IgD-negative memory B cell (primary cell): Measurements from ENCODE around the gene UBE2E1. TPM values are rescaled to one million over a fixed set of nuclear protein-coding genes. Genes with fewer than 3 reads are reported as not detected.
"Not testable (repeated sequence)": the region's sequence is repeated elsewhere in the genome, so short reads cannot be mapped to it uniquely, and the experiment has no call there.

ENCODE experiments used
- H3K27ac Mint-ChIP-seq, 3 donors: one replicate each; pipeline ENCODE4 v1.8.0; 2020 to 2022; ENCODE audit warnings: mild to moderate bottlenecking in 3 of 3, mixed read lengths in 3 of 3, moderate library complexity in 1 of 3
- H3K27me3 Mint-ChIP-seq: one replicate; pipeline ENCODE4 v1.8.0; 2021; ENCODE audit warnings: mixed read lengths
- H3K36me3 Mint-ChIP-seq: one replicate; pipeline ENCODE4 v1.8.0; 2020; ENCODE audit warnings: mild to moderate bottlenecking, mixed read lengths
- H3K4me1 Mint-ChIP-seq, 3 donors: one replicate each; pipeline ENCODE4 v1.8.0; 2020 to 2022; ENCODE audit warnings: mixed read lengths in 3 of 3, mild to moderate bottlenecking in 1 of 3
- H3K4me3 Mint-ChIP-seq, 4 donors: one replicate each; pipeline ENCODE4 v1.8.0; 2020 to 2022; ENCODE audit warnings: mild to moderate bottlenecking in 4 of 4, mixed read lengths in 4 of 4, moderate library complexity in 3 of 4
- H3K9me3 Mint-ChIP-seq, 3 donors: one replicate each; pipeline ENCODE4 v1.8.0; 2020 to 2021; ENCODE audit warnings: mixed read lengths in 3 of 3, mild to moderate bottlenecking in 1 of 3
- polyA plus RNA-seq: library from polyadenylated mRNA; unstranded; fragments of 300-500 nt; fragmentation: Illumina TruSeq; gene quantifications from one replicate; pipeline ENCODE4 v1.2.3, GENCODE V29; 2021

The UBE2E1 gene
- polyA plus RNA-seq, 1 donor from 2014 or later: 17.0 TPM

DNA sequence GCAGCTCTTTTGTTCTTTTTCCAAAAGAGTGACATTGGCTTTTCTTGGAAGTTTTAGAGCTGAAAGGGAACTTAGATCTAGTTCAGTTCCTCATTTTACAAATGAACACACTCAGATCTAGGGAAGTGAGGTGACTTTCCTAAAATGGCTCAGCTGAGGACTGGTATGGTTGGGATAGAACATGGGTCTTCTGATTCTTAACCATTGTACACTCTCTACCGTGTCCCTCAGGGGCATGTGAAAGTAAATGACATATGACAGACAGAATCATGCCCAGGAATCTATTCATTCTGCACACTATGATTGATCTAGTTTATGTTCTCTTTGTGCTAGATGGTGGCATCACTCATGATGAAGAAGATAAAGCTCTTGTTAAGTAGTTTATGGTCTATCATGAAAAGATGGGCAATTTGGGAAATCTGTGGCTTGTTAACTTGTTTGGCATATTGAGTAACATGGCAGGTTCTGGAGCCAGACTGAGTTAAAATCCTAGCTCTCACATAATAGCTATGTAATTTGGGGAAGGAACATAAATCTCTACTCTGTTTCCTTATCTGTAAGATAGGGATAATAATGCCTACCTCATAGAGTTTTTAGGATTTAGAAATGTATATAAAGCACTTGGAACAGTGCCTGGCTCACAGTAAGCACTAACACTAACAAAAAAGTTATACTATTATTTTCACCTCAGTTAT is 30.9 kb downstream of the UBE2E1 start:
- Mint-ChIP-seq H3K36me3 (peaks cover 2% of the 10 kb centered on the region), H3K9me3 (no peaks in the 10 kb centered on the region), H3K27ac (peak overlapping the region in 1 of 3 donors; percentile 23), H3K27me3 (no peaks in the 10 kb centered on the region), H3K4me1 (peaks cover 45 to 50% (median 47%) of the 10 kb centered on the region in 3 donors), H3K4me3 (no peak overlapping the region)

DNA sequence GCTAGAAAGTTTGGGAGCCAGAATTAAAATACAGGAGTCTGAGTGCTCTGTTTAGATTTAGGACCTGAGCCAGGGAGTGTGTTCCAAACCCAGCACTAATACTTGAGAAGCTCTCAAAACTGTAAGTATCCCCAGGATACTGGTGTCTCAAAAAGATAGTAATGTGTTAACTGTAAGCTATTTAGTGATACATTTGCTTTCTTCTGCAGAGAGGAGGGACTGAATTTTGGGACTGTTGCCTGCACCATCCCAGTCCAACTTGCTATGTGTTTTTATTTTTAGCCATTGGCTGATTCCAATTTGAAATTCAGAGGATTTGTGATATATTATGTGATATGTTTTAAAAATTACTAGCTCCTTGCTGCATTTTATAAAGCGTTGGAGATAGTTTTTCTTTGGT is 31.5 kb downstream of the UBE2E1 start:
- H3K27me3 Mint-ChIP-seq: no peaks in the 10 kb centered on the region
- H3K27ac Mint-ChIP-seq: peak overlapping the region in 2 of 3 donors; percentile 16 to 23
- H3K4me1 Mint-ChIP-seq: peaks cover 44 to 48% (median 45%) of the 10 kb centered on the region in 3 donors
- no peak overlapping the region for H3K4me3 Mint-ChIP-seq
- no peaks in the 10 kb centered on the region for H3K36me3 Mint-ChIP-seq
- no peaks in the 10 kb centered on the region for H3K9me3 Mint-ChIP-seq

DNA sequence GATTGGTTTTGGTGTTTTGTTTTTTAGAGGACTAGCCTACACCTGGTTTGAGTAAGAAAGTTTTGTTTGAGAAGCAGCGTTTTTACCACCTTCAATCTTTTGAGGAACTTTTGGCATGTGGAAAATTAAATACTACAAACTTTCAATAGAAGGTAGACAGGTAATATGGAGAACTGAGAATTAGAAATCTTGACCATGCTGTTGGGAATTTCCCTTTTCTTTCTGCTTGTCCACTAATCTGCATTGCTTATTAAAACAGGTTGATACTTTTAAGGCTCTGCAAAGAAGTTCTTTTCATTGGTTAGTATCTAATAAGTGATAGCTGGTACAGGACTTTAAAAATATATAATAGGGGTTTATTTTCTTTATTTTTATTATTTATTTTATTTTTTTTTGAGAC is 31.9 kb downstream of the UBE2E1 start:
- H3K36me3 Mint-ChIP-seq: no peaks in the 10 kb centered on the region
- H3K9me3 Mint-ChIP-seq: no peaks in the 10 kb centered on the region
- no peaks in the 10 kb centered on the region for H3K27me3 Mint-ChIP-seq
- peaks cover 44 to 47% (median 45%) of the 10 kb centered on the region in 3 donors for H3K4me1 Mint-ChIP-seq
- H3K27ac Mint-ChIP-seq: peak overlapping the region in 1 of 3 donors; percentile 16
- H3K4me3 Mint-ChIP-seq: no peak overlapping the region

DNA sequence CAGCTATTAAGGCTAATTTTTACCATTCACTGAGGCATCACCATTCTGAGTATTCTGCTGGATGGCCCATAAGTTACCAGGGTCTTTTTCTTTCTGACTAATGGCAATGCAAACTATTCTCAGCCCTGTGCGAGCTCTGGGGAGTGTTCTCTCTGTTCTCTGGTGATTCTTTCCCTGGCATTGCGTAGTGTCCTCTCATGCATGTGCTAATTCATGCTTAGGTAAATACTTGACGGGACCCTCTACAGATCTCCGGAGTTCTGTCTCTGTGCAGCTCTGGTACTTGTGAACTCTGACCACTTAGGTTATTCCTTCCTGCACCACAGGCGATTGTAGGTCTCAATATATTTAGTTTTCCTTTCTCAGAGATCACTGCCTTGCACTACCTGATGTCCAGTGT is 34.8 kb downstream of the UBE2E1 start:
- Mint-ChIP-seq H3K27ac (peak overlapping the region in 1 of 3 donors; percentile 71), H3K27me3 (no peaks in the 10 kb centered on the region), H3K9me3 (no peaks in the 10 kb centered on the region), H3K36me3 (no peaks in the 10 kb centered on the region), H3K4me1 (peaks cover 46 to 52% (median 51%) of the 10 kb centered on the region in 3 donors), H3K4me3 (no peak overlapping the region)

DNA sequence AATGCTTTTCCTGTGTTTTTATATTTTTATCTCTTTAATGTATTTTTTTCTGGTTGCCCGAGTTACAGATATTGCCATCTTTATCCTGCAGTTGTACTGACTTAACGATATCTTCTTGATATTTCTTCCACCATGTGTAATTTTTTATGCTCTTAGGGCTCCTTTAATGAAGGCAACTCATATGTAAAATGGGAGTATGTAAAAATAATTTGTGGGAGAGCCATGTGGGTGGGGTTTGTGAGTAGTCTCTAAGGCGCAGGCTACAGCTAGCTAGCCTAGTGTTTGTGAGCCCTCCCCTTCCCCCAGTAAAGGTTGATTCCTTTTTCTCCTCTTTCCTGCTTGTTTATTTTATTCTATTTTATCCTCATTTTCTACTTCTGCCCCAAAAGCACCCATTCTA is 38.1 kb downstream of the UBE2E1 start:
- peaks cover 28 to 36% (median 35%) of the 10 kb centered on the region in 3 donors for H3K4me1 Mint-ChIP-seq
- H3K9me3 Mint-ChIP-seq: no peaks in the 10 kb centered on the region
- H3K27me3 Mint-ChIP-seq: no peaks in the 10 kb centered on the region
- no peaks in the 10 kb centered on the region for H3K36me3 Mint-ChIP-seq
- H3K27ac Mint-ChIP-seq: peak overlapping the region in 1 of 3 donors; percentile 1
- no peak overlapping the region for H3K4me3 Mint-ChIP-seq

DNA sequence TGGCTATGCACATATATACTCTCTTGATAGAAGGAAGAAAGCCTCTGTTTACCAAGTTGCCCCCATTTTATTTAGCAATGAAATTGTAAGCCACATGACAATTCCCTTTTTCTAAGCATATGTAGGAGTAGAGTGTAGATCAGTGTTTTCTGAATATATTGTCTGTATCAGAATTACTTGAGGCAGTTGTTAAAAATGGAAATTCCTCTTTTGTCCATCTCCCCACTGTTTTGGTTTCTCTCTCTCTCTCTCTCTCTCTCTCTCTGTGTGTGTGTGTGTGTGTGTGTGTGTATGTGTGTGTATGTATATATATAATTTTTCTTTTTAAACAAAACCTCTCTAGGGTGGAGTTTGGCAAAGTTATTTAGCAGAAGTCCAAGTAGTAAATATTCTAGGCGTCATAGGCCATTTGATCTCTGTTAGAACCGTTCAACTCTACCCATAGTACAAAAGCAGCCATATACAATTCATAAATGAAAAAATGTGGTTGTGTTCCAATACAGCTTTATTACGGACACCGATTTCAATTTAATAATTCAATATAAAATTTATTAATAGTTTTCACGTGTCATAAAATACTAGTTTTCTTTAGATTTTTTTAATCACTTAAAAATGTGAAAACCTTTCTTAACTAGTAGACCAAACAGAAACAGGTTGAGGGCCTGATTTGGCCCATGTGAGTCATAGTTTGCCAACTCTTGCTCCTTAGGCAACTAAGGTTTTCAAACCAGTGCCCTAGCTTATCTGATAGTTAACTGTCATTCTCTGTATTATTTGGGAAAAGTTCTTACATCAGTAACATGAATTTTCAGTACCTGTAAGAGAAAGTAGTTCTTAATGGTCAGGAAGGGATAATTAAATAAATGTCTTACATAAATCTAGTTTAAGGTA is 39.8 kb downstream of the UBE2E1 start:
- Mint-ChIP-seq H3K27ac (no peak overlapping the region), H3K4me1 (peaks cover 25 to 28% (median 27%) of the 10 kb centered on the region in 3 donors), H3K27me3 (no peaks in the 10 kb centered on the region), H3K36me3 (no peaks in the 10 kb centered on the region), H3K9me3 (no peaks in the 10 kb centered on the region), H3K4me3 (no peak overlapping the region)

DNA sequence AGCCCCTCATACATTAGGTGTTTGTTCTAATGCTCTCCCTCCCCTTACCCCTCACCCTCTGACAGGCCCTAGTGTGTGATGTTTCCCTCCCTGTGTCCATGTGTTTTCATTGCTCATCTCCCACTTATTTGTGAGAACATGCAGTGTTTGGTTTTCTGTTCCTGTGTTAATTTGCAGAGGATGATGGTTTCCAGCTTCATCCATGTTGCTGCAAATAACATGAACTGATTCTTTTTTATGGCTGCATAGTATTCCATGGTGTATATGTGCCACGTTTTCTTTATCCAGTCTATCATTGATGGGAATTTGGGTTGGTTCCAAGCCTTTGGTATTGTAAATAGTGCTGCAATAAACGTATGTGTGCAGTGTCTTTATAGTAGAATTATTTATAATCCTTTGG is 43.7 kb downstream of the UBE2E1 start:
- H3K4me3 Mint-ChIP-seq, H3K9me3 Mint-ChIP-seq, H3K27ac Mint-ChIP-seq, H3K27me3 Mint-ChIP-seq, H3K36me3 Mint-ChIP-seq: not testable (repeated sequence)
- H3K4me1 Mint-ChIP-seq: peaks cover 11 to 17% (median 15%) of the 10 kb centered on the region in 3 donors

DNA sequence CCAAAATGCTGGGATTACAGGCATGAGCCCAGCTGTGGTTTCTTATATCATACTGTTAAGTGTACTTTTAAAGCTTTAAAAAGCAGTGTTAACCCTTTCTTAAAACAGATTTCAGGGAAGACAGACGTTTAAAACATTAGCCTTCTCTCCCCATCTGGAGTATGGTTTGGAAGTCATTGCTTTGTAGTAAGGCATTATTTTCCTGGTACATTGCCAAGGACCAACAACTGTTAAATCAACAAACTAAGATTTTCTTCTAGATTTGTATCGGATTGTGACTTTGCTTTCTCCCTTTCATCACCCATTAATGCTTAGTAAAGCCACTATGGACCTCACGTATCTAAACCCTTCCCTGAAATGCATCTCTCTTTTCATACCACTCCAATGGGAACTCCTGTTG is 50.5 kb downstream of the UBE2E1 start:
- Mint-ChIP-seq H3K27me3 (no peaks in the 10 kb centered on the region), H3K9me3 (peaks cover 0 to 4% (median 2%) of the 10 kb centered on the region in 3 donors), H3K4me1 (peaks cover 23 to 33% (median 30%) of the 10 kb centered on the region in 3 donors), H3K4me3 (no peak overlapping the region), H3K36me3 (peaks cover 3% of the 10 kb centered on the region), H3K27ac (no peak overlapping the region)

DNA sequence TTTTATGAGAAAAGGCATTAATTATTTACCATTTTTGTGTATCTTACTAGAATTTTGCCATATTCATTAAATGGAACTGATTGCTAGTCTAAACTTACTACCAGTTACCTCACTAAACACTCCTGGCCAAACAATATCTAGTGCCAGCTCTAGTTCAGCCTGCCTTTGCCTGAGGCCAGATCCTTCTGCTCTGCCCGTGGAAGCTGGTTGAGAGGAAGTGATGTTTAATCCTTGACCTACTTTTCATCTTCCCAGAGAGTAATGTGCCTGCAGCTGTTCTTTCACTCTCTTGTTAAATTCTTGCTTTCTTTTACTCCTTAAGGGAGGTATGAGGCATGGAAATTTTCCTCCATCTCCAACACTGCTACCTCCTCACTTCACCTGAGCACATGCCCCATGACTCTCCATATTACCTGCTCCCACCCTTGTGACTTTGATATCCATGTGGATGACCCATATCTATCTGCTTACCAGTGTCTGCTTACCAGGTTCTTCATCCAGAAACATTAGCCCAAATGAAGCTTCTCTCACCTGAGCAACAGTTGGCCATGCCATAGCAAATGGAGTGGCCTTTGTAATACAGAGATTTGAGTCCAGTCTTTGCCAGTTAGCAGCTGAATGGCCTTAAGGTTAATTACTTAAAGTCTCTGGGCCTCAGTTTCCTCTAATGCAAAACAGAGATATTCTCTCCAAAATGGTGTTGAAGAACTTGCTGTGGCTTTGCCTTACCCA is 53.4 kb downstream of the UBE2E1 start:
- Mint-ChIP-seq H3K4me1 (peaks cover 26 to 40% (median 36%) of the 10 kb centered on the region in 3 donors), H3K27ac (peak overlapping the region in 2 of 3 donors; percentile 48 to 63)

DNA sequence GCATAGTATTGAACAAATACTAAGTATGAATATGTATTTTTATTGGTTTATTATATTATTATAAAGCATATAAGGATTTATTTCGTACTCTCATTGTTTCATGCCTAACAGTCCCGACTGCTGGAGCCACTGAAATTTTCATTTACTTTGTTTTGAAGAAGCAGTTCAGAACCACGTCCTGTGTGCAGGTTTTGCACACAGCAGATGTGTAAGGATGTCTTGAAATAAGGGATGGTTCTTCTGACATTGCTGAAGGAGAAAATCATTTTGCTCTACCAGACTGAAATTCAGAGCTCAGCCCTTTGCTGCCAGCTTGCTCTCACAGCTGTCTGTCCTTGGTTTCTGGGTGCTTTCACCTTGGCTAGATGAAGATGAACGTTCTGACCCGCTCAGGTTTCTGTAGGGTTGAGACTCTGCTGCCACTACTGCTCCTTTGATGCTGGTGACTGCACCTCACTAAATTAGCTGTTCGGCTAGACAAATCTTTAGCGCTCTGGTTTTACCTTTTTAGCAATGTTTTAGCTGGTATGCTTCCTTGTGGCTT is 54.2 kb downstream of the UBE2E1 start:
- Mint-ChIP-seq H3K4me1 (peaks cover 23 to 43% (median 41%) of the 10 kb centered on the region in 3 donors), H3K4me3 (peak overlapping the region in 1 of 4 donors; percentile 28), H3K9me3 (no peaks in the 10 kb centered on the region), H3K27me3 (no peaks in the 10 kb centered on the region), H3K27ac (no peak overlapping the region), H3K36me3 (peaks cover 4% of the 10 kb centered on the region)

More for the DNA sequence above, 53.4 kb downstream of the UBE2E1 start:
- peak overlapping the region in 1 of 4 donors; percentile 24 for H3K4me3 Mint-ChIP-seq
- H3K27me3 Mint-ChIP-seq: no peaks in the 10 kb centered on the region
- H3K9me3 Mint-ChIP-seq: no peaks in the 10 kb centered on the region
- peaks cover 4% of the 10 kb centered on the region for H3K36me3 Mint-ChIP-seq

DNA sequence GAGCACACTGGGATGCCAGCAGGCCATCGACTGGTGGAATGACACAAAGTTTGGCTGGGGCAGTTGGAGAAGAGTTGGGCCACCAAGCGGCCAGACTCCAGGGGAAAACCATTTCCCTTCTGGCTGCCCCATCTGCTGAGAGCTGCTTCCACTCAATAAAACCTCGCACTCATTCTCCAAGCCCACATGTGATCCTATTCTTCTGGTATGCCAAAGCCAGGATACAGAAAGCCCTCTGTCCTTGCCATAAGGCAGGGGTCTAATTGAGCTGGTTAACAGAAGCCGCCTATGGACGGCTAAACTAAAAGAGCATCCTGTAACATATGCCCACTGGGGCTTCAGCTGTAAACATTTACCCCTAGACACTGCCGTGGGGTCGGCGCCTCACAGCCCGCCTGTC is 55.9 kb downstream of the UBE2E1 start:
- no peak overlapping the region for H3K27ac Mint-ChIP-seq
- H3K27me3 Mint-ChIP-seq: no peaks in the 10 kb centered on the region
- H3K4me1 Mint-ChIP-seq: peaks cover 28 to 54% (median 51%) of the 10 kb centered on the region in 3 donors
- H3K9me3 Mint-ChIP-seq: no peaks in the 10 kb centered on the region
- H3K4me3 Mint-ChIP-seq: no peak overlapping the region
- peaks cover 4% of the 10 kb centered on the region for H3K36me3 Mint-ChIP-seq

DNA sequence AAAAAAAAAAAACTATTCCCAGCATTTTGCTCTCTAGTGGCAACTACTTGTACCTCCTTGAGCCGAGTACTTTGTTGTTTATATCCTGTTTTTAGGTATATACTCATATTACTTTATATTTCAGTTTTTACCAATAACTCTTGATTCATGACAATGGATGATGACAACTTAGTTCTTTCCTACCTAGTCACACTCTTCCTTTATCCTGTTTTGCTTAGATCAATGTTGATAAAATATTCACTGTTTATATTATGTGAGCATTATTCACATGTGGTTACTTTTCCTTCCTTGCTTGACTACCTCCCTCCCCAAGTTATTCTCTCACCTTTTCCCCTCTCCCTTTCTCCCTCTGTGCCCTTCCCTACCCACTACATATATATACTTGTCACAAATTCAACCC is 57.3 kb downstream of the UBE2E1 start:
- Mint-ChIP-seq H3K9me3 (no peaks in the 10 kb centered on the region), H3K36me3 (peaks cover 4% of the 10 kb centered on the region), H3K4me1 (peaks cover 27 to 50% (median 46%) of the 10 kb centered on the region in 3 donors), H3K27me3 (no peaks in the 10 kb centered on the region), H3K27ac (no peak overlapping the region), H3K4me3 (no peak overlapping the region)

DNA sequence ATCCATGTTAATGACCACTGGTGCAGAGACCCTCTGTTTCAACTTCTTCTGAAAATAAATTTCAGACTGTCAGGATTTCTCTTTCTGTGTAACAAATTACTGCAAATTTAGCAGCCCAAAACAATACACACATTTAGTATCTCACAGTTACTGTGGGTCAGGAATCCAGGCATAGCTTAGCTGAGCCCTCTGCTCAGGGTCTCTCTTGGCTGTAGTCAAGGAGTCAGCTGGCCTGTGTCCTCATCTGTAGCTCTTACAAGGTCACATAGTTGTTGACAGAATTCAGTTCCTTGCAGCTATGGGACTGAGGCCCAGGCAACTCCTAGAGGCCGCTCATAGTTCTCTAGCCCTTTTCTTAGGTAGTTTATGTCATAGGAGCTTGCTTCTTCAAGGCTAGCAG is 59.2 kb downstream of the UBE2E1 start:
- H3K4me3 Mint-ChIP-seq: no peak overlapping the region
- no peaks in the 10 kb centered on the region for H3K27me3 Mint-ChIP-seq
- peaks cover 27 to 42% (median 40%) of the 10 kb centered on the region in 3 donors for H3K4me1 Mint-ChIP-seq
- H3K9me3 Mint-ChIP-seq: no peaks in the 10 kb centered on the region
- H3K36me3 Mint-ChIP-seq: peaks cover 4% of the 10 kb centered on the region
- H3K27ac Mint-ChIP-seq: peak overlapping the region in 1 of 3 donors; percentile 2

DNA sequence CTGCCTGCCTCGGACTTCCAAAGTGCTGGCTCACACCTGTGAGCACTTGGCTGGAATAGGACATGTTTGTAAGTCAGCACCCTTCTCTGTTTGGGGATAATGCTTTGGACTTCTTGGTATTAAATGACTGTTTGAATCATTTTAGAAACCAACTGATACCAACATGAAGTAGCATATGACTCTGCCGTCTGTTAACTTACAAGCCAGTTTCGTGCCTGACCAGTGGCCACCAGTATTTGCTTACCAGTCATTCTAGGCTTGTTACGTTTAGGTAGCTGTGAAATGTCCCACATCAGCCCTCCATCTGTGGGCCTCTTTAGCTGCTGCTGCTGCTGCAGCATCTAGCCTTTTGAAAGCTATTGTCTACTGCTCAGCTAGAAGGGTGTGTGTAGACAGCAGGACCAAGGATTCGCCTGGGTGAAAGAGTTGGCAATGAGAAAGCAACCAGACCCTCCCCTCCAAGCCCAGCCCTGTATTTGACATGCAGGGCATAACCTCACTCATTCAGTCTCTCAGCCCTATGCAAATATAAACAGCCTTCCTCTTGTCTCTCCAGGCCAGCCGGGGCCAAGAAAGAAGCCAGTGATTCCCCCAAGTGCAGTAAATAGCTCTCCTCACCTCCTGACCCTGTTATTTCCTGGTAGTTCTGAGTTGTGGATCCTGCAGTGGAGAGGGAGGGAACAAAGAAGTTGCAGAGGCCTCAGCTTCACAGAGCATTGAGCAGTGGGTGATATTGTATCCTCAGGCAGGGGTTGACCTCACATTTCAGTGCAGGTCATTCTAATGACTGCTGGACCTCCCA is 60.0 kb downstream of the UBE2E1 start:
- Mint-ChIP-seq H3K27me3 (no peaks in the 10 kb centered on the region), H3K4me3 (peak overlapping the region in 2 of 4 donors; percentile 33 to 49), H3K4me1 (peaks cover 23 to 42% (median 39%) of the 10 kb centered on the region in 3 donors), H3K9me3 (no peaks in the 10 kb centered on the region), H3K36me3 (peaks cover 4% of the 10 kb centered on the region), H3K27ac (no peak overlapping the region)
